T-helper 1 cell treated with Interleukin-12 subunit alpha and Interleukin-12 subunit beta and Interleukin-4 antibody, amounts not matched to agents 30 μg/mL and 1 μg/mL, for 36 hours (primary cell): ENCODE measurements around the gene NR2F6.

Experiments used
- H3K27ac Mint-ChIP-seq: one replicate; pipeline ENCODE4 v1.8.0; 2021; ENCODE audit warnings: mild to moderate bottlenecking, mixed read lengths
- H3K27me3 Mint-ChIP-seq: one replicate; pipeline ENCODE4 v1.8.0; 2021; ENCODE audit warnings: low read depth, mixed read lengths
- H3K36me3 Mint-ChIP-seq: one replicate; pipeline ENCODE4 v1.8.0; 2021; ENCODE audit warnings: low read depth, mixed read lengths
- H3K4me1 Mint-ChIP-seq: one replicate; pipeline ENCODE4 v1.8.0; 2021; ENCODE audit warnings: low read depth, mixed read lengths
- H3K4me3 Mint-ChIP-seq: one replicate; pipeline ENCODE4 v1.8.0; 2021; ENCODE audit warnings: mild to moderate bottlenecking, moderate library complexity, mixed read lengths
- H3K9me3 Mint-ChIP-seq: one replicate; pipeline ENCODE4 v1.8.0; 2021; ENCODE audit warnings: mixed read lengths

The NR2F6 gene

GRCh38 chr19:17215127-17215971, 30.4 kb downstream of the NR2F6 start, which contains the start of gene USE1:
USE1 (plus strand) TSS chr19:17215357; CDS start chr19:17215406, 49 bp downstream.
- Mint-ChIP-seq H3K4me3 (peak within 1 kb of the TSS; percentile 86), H3K27ac (peak within 1 kb of the TSS; percentile 99), H3K4me1 (peaks cover 9% of the 10 kb centered on the region), H3K36me3 (peaks cover 33% of the 10 kb centered on the region), H3K9me3 (no peaks in the 10 kb centered on the region), H3K27me3 (no peaks in the 10 kb centered on the region)

GRCh38 chr19:17214508-17215126, 31.1 kb downstream of the NR2F6 start:
- peaks cover 9% of the 10 kb centered on the region for H3K4me1 Mint-ChIP-seq
- H3K4me3 Mint-ChIP-seq: peak overlapping the region; percentile 86
- H3K27me3 Mint-ChIP-seq: no peaks in the 10 kb centered on the region
- H3K36me3 Mint-ChIP-seq: peaks cover 33% of the 10 kb centered on the region
- H3K27ac Mint-ChIP-seq: peak overlapping the region; percentile 99
- H3K9me3 Mint-ChIP-seq: no peaks in the 10 kb centered on the region

- Mint-ChIP-seq H3K9me3 (no peaks in the 10 kb centered on the region), H3K4me1 (peaks cover 18% of the 10 kb centered on the region), H3K27me3 (no peaks in the 10 kb centered on the region), H3K27ac (no peak overlapping the region), H3K4me3 (no peak overlapping the region), H3K36me3 (peaks cover 34% of the 10 kb centered on the region)
Observed at GRCh38 chr19:17213334-17213733, 32.4 kb downstream of the NR2F6 start.

GRCh38 chr19:17211547-17212446, 33.9 kb downstream of the NR2F6 start:
- Mint-ChIP-seq H3K36me3 (peaks cover 27% of the 10 kb centered on the region), H3K4me1 (peaks cover 18% of the 10 kb centered on the region), H3K9me3 (no peaks in the 10 kb centered on the region), H3K27ac (no peak overlapping the region), H3K27me3 (no peaks in the 10 kb centered on the region), H3K4me3 (no peak overlapping the region)

GRCh38 chr19:17210296-17210695, 35.4 kb downstream of the NR2F6 start:
- peaks cover 15% of the 10 kb centered on the region for H3K4me1 Mint-ChIP-seq
- no peaks in the 10 kb centered on the region for H3K27me3 Mint-ChIP-seq
- no peak overlapping the region for H3K27ac Mint-ChIP-seq
- no peaks in the 10 kb centered on the region for H3K9me3 Mint-ChIP-seq
- no peak overlapping the region for H3K4me3 Mint-ChIP-seq
- peaks cover 21% of the 10 kb centered on the region for H3K36me3 Mint-ChIP-seq

GRCh38 chr19:17209126-17210036, 36.3 kb downstream of the NR2F6 start:
- Mint-ChIP-seq H3K36me3 (peaks cover 21% of the 10 kb centered on the region), H3K4me3 (no peak overlapping the region), H3K9me3 (no peaks in the 10 kb centered on the region), H3K27ac (peak overlapping the region; percentile 41), H3K4me1 (peaks cover 10% of the 10 kb centered on the region), H3K27me3 (no peaks in the 10 kb centered on the region)

- Mint-ChIP-seq H3K4me1 (peaks cover 9% of the 10 kb centered on the region), H3K27ac (no peak overlapping the region), H3K36me3 (peaks cover 36% of the 10 kb centered on the region)
Observed at GRCh38 chr19:17206736-17207581, 38.8 kb downstream of the NR2F6 start.

GRCh38 chr19:17205237-17206140, 40.2 kb downstream of the NR2F6 start:
- H3K27ac Mint-ChIP-seq: no peak overlapping the region
- peaks cover 46% of the 10 kb centered on the region for H3K36me3 Mint-ChIP-seq
- no peak overlapping the region for H3K4me3 Mint-ChIP-seq
- H3K4me1 Mint-ChIP-seq: peaks cover 9% of the 10 kb centered on the region
- no peaks in the 10 kb centered on the region for H3K27me3 Mint-ChIP-seq
- no peaks in the 10 kb centered on the region for H3K9me3 Mint-ChIP-seq

More at GRCh38 chr19:17206736-17207581, 38.8 kb downstream of the NR2F6 start:
- H3K27me3 Mint-ChIP-seq: no peaks in the 10 kb centered on the region
- no peaks in the 10 kb centered on the region for H3K9me3 Mint-ChIP-seq
- no peak overlapping the region for H3K4me3 Mint-ChIP-seq

- Mint-ChIP-seq H3K4me3 (no peak overlapping the region), H3K36me3 (peaks cover 53% of the 10 kb centered on the region), H3K27ac (no peak overlapping the region), H3K27me3 (no peaks in the 10 kb centered on the region), H3K4me1 (peaks cover under 1% of the 10 kb centered on the region), H3K9me3 (no peaks in the 10 kb centered on the region)
Observed at GRCh38 chr19:17202713-17203112, 43.0 kb downstream of the NR2F6 start.

- Mint-ChIP-seq H3K36me3 (peaks cover 57% of the 10 kb centered on the region), H3K27ac (no peak overlapping the region), H3K27me3 (no peaks in the 10 kb centered on the region), H3K9me3 (no peaks in the 10 kb centered on the region), H3K4me3 (no peak overlapping the region), H3K4me1 (peaks cover 2% of the 10 kb centered on the region)
Observed at GRCh38 chr19:17202249-17202648, 43.5 kb downstream of the NR2F6 start.

- Mint-ChIP-seq H3K27ac (no peak overlapping the region), H3K4me1 (peaks cover 4% of the 10 kb centered on the region), H3K9me3 (no peaks in the 10 kb centered on the region), H3K4me3 (no peak overlapping the region), H3K36me3 (peaks cover 63% of the 10 kb centered on the region), H3K27me3 (no peaks in the 10 kb centered on the region)
Observed at GRCh38 chr19:17200408-17201079, 45.2 kb downstream of the NR2F6 start.

- Mint-ChIP-seq H3K4me3 (no peak overlapping the region), H3K27ac (no peak overlapping the region), H3K27me3 (no peaks in the 10 kb centered on the region), H3K4me1 (peaks cover 4% of the 10 kb centered on the region), H3K36me3 (peaks cover 52% of the 10 kb centered on the region), H3K9me3 (no peaks in the 10 kb centered on the region)
Observed at GRCh38 chr19:17197666-17198065, 48.1 kb downstream of the NR2F6 start.
